GM23338 (cell line): ENCODE results near the gene TPST2. TPM values are rescaled to one million over a fixed set of nuclear protein-coding genes. Genes with fewer than 3 reads are reported as not detected.

Experiments used
- ATAC-seq: fragments of 200-7000 bp; cut with Tn5 transposase; 3 replicates; pipeline ENCODE4 v1.9.1; 2020
- DNase-seq: peaks from one replicate; pipeline ENCODE4 v3.0.0-alpha.2; 2015; ENCODE audit warnings: low spot score
- H2AFZ ChIP-seq: fragments of 200-600 bp; sonication (generic); 2 replicates; pipeline ENCODE4 v1.8.0; 2016; ENCODE audit warnings: antibody characterized with exemption, mild to moderate bottlenecking, moderate library complexity
- H3F3A ChIP-seq: fragments of 200-600 bp; sonication (generic); replicated peaks from 2 replicates; pipeline ENCODE4 v1.8.0; 2017; ENCODE audit warnings: antibody characterized with exemption, mixed run types, low read depth
- H3K27ac ChIP-seq: fragments of 200-600 bp; sonication (generic); 2 replicates; pipeline ENCODE4 v1.6.1; 2016; ENCODE audit warnings: low read depth
- H3K27me3 ChIP-seq: fragments of 200-600 bp; sonication (generic); 2 replicates; pipeline ENCODE4 v1.8.0; 2016; ENCODE audit warnings: mild to moderate bottlenecking, mixed run types, moderate library complexity; ENCODE audit not compliant: insufficient read depth
- H3K36me3 ChIP-seq: fragments of 200-600 bp; sonication (generic); 2 replicates; pipeline ENCODE4 v1.8.0; 2016; ENCODE audit warnings: mild to moderate bottlenecking; ENCODE audit not compliant: insufficient read depth
- H3K4me1 ChIP-seq: fragments of 200-600 bp; sonication (generic); 2 replicates; pipeline ENCODE4 v1.8.0; 2016; ENCODE audit warnings: mild to moderate bottlenecking, moderate library complexity; ENCODE audit not compliant: insufficient read depth
- H3K4me2 ChIP-seq: fragments of 200-600 bp; sonication (generic); 2 replicates; pipeline ENCODE4 v1.7.1; 2017; ENCODE audit warnings: mixed run types
- H3K4me3 ChIP-seq: fragments of 200-600 bp; sonication (generic); 2 replicates; pipeline ENCODE4 v1.6.1; 2016; ENCODE audit warnings: mixed run types
- H3K79me2 ChIP-seq: fragments of 200-600 bp; sonication (generic); replicated peaks from 2 replicates; pipeline ENCODE4 v1.8.0; 2017; ENCODE audit warnings: mild to moderate bottlenecking; ENCODE audit not compliant: insufficient read depth
- H3K9me2 ChIP-seq: fragments of 200-600 bp; sonication (generic); 2 replicates; pipeline ENCODE4 v1.8.0; 2017; ENCODE audit not compliant: insufficient read depth
- H4K20me1 ChIP-seq: fragments of 200-600 bp; sonication (generic); replicated peaks from 2 replicates; pipeline ENCODE4 v1.8.0; 2017; ENCODE audit warnings: mild to moderate bottlenecking; ENCODE audit not compliant: insufficient read depth
- H3K27ac Mint-ChIP-seq: 2 replicates; pipeline ENCODE4 v1.8.0; 2020; ENCODE audit warnings: inconsistent platforms, mild to moderate bottlenecking, moderate library complexity, mixed read lengths
- H3K27me3 Mint-ChIP-seq: 3 replicates; pipeline ENCODE4 v1.8.0; 2022; ENCODE audit warnings: low read depth, mild to moderate bottlenecking, moderate library complexity, mixed read lengths, inconsistent platforms; ENCODE audit not compliant: insufficient read depth, poor library complexity
- H3K36me3 Mint-ChIP-seq: 3 replicates; pipeline ENCODE4 v1.8.0; 2021; ENCODE audit warnings: low read depth, mild to moderate bottlenecking, inconsistent platforms, moderate library complexity, mixed read lengths
- H3K4me1 Mint-ChIP-seq: 3 replicates; pipeline ENCODE4 v1.8.0; 2020; ENCODE audit warnings: mild to moderate bottlenecking, inconsistent platforms, mixed read lengths
- H3K4me3 Mint-ChIP-seq: 3 replicates; pipeline ENCODE4 v1.8.0; 2021; ENCODE audit warnings: moderate library complexity, mild to moderate bottlenecking, inconsistent platforms, mixed read lengths
- H3K9me3 Mint-ChIP-seq: 3 replicates; pipeline ENCODE4 v1.8.0; 2020; ENCODE audit warnings: moderate library complexity, mild to moderate bottlenecking, inconsistent platforms, mixed read lengths
- CREB1 ChIP-seq: fragments of 250-450 bp; sonication (Bioruptor Pico); IDR thresholded peaks from 2 replicates; pipeline ENCODE4 v1.5.0; 2020; ENCODE audit warnings: low read depth, mild to moderate bottlenecking, moderate library complexity
- EZH2 ChIP-seq: fragments of 200-600 bp; sonication (generic); IDR thresholded peaks from one replicate; pipeline ENCODE4 v1.8.0; 2017; ENCODE audit warnings: antibody characterized with exemption, mild to moderate bottlenecking, low read depth; ENCODE audit not compliant: unreplicated experiment
- EZH2phosphoT487 ChIP-seq: fragments of 200-600 bp; sonication (generic); IDR thresholded peaks from one replicate; pipeline ENCODE4 v1.8.1; 2018; ENCODE audit warnings: antibody characterized with exemption; ENCODE audit not compliant: unreplicated experiment
- JUNB ChIP-seq: IDR thresholded peaks from one replicate; pipeline ENCODE4 v1.6.1; 2016; ENCODE audit warnings: antibody characterized with exemption; ENCODE audit not compliant: unreplicated experiment
- NANOG ChIP-seq: IDR thresholded peaks from 2 replicates; pipeline ENCODE4 v1.6.1; 2016; ENCODE audit warnings: antibody characterized with exemption, borderline replicate concordance
- POLR2AphosphoS5 ChIP-seq: IDR thresholded peaks from 2 replicates; pipeline ENCODE4 v1.6.1; 2016; ENCODE audit warnings: antibody characterized with exemption, low read depth
- STAT1 ChIP-seq: IDR thresholded peaks from one replicate; pipeline ENCODE4 v1.6.1; 2016; ENCODE audit warnings: antibody characterized with exemption; ENCODE audit not compliant: unreplicated experiment
- ZNF114 ChIP-seq: fragments of 250-450 bp; sonication (Bioruptor Pico); IDR thresholded peaks from 2 replicates; pipeline ENCODE4 v1.5.0; 2020; ENCODE audit warnings: mild to moderate bottlenecking, moderate library complexity
- ZNF331 ChIP-seq: fragments of 250-450 bp; sonication (Bioruptor Pico); IDR thresholded peaks from 2 replicates; pipeline ENCODE4 v1.5.0; 2020; ENCODE audit warnings: low read depth, mild to moderate bottlenecking, moderate library complexity
- polyA plus RNA-seq: library from polyadenylated mRNA; unstranded; fragments of >200 nt; fragmentation: Nextera tagmentation; extraction: Ambion mirVana; gene quantifications from 2 replicates; pipeline ENCODE4 v1.2.1, GENCODE V29; 2016
- total RNA-seq: library from RNA; depleted of rRNA; stranded (reverse); fragments of >200 nt; shearing (Covaris generic); gene quantifications from 2 replicates; pipeline ENCODE4 v1.2.3, GENCODE V29; 2014
- TF ChIP-seq, protein P1 (sequence below), 2 experiments: fragments of 200-600 bp in 1 of 2; sonication (generic) in 1 of 2; conservative IDR thresholded peaks; 2 replicates each; pipeline versions ENCODE4 v1.5.1 to v1.6.1; 2016 to 2017; ENCODE audit warnings: antibody characterized with exemption in 2 of 2, low read depth in 2 of 2, mild to moderate bottlenecking in 2 of 2, moderate library complexity in 1 of 2
- TF ChIP-seq, protein P2 (sequence below): IDR thresholded peaks from one replicate; pipeline ENCODE4 v1.6.1; 2018; ENCODE audit warnings: antibody characterized with exemption; ENCODE audit not compliant: unreplicated experiment
- TF ChIP-seq, protein P3 (sequence below): fragments of 250-450 bp; sonication (Bioruptor Pico); IDR thresholded peaks from 2 replicates; pipeline ENCODE4 v1.5.0; 2020; ENCODE audit warnings: mild to moderate bottlenecking, moderate library complexity

The TPST2 gene
- total and polyA plus RNA-seq, 2 experiments from 2014 or later = 37.9 to 127 TPM

DNA sequence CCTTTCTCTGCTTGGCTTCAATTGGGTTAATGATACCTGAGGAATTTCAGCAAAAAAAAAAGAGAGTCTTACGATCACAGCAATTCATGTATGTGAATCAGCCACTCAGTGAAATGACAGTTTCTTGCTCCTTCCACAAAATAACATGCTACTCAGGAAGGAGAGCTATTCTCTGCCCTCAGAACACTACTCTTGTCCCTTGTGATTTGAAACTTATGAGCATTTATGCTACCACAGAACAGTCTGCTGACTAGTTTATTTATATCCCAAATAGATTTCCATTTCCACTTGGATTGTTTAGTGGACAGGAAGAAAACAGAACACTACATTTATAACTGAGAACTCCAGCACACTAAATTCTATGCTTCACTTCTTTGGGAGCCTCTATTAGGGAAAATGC lies 86.2 kb downstream of the TPST2 start (continued):
- TF ChIP-seq, protein P1, sequence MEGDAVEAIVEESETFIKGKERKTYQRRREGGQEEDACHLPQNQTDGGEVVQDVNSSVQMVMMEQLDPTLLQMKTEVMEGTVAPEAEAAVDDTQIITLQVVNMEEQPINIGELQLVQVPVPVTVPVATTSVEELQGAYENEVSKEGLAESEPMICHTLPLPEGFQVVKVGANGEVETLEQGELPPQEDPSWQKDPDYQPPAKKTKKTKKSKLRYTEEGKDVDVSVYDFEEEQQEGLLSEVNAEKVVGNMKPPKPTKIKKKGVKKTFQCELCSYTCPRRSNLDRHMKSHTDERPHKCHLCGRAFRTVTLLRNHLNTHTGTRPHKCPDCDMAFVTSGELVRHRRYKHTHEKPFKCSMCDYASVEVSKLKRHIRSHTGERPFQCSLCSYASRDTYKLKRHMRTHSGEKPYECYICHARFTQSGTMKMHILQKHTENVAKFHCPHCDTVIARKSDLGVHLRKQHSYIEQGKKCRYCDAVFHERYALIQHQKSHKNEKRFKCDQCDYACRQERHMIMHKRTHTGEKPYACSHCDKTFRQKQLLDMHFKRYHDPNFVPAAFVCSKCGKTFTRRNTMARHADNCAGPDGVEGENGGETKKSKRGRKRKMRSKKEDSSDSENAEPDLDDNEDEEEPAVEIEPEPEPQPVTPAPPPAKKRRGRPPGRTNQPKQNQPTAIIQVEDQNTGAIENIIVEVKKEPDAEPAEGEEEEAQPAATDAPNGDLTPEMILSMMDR (conservative IDR thresholded peaks at IDR 0.05; ENCODE audit: low read depth in 2 of 2) = no peak
- TF ChIP-seq POLR2AphosphoS5 (no peak), CREB1 (CRISPR knock-in tag) (no peak), ZNF114 (no peak), ZNF331 (CRISPR knock-in tag) (no peak)

DNA sequence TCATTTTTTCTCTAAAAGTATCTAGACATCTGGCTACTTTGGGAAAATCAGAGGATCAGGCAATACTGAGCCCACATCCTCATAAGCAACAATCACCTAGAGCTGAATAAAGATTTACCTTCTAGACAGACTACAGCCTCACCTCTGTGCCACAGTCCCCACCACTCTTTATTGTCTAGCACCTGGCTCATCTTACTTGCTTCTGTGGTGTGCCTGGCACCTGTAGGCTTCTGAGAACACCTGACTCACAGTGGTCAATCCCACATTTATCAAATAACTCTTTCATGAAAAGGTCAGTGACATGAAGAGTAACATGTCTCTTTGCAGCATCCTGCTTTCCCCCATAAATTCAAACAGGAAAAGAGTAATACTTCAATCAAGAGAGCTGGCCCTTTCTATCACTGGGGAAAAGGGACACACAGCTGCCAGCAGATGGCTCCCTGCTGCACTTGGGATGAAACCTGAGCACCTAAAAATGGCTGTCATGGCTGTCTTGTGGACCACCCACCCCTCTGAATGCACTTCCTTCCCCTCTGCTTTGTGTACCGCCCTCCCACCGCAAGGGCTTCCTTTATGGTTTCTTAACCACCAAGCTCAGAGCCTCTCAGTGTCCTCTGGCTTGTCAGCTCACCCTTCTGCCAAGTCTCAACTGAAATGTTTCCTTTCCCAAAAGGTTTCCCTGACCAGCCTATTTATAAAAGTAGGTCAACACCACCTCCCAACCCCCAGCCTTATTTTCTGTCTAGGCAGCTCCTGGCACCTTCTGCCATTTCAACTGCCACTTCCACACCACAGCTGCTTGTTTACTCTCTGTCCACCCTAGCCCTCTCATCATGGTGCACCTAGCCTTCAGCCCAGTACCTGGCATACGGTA lies 87.0 kb downstream of the TPST2 start:
- Histone ChIP-seq H3K36me3 (peaks cover 64% of the 10 kb centered on the region), H2AFZ (no peak overlapping the region), H4K20me1 (peaks cover 3% of the 10 kb centered on the region; the same call in 1 of the 2 replicates), H3K9me2 (no peaks in the 10 kb centered on the region), H3K4me3 (no peak overlapping the region), H3K27ac (peak overlapping the region; percentile 76), H3K4me1 (no peaks in the 10 kb centered on the region; the same call in 1 of the 2 replicates), H3F3A (peaks cover 5% of the 10 kb centered on the region; the same call in 1 of the 2 replicates), H3K27me3 (no peaks in the 10 kb centered on the region), H3K79me2 (no peaks in the 10 kb centered on the region), H3K4me2 (no peak overlapping the region; the same call in 1 of the 2 replicates)
- peaks cover 83% of the 10 kb centered on the region for H3K36me3 Mint-ChIP-seq
- ATAC-seq (peak; percentile 98), DNase-seq (peak; percentile 90)
- H3K27ac Mint-ChIP-seq = peak overlapping the region; percentile 91
- peaks cover 10% of the 10 kb centered on the region for H3K4me1 Mint-ChIP-seq
- H3K27me3 Mint-ChIP-seq = peaks cover 3% of the 10 kb centered on the region
- H3K4me3 Mint-ChIP-seq = no peak overlapping the region
- H3K9me3 Mint-ChIP-seq = no peaks in the 10 kb centered on the region
- TF ChIP-seq JUNB (no peak), EZH2 (no peak), CREB1 (CRISPR knock-in tag) (0 out of 2 replicates have a peak, but pooled peaks have one; percentile 7), ZNF114 (no peak), EZH2phosphoT487 (no peak), POLR2AphosphoS5 (no peak), ZNF331 (CRISPR knock-in tag) (no peak), STAT1 (no peak), NANOG (no peak)
- TF ChIP-seq, protein P2, sequence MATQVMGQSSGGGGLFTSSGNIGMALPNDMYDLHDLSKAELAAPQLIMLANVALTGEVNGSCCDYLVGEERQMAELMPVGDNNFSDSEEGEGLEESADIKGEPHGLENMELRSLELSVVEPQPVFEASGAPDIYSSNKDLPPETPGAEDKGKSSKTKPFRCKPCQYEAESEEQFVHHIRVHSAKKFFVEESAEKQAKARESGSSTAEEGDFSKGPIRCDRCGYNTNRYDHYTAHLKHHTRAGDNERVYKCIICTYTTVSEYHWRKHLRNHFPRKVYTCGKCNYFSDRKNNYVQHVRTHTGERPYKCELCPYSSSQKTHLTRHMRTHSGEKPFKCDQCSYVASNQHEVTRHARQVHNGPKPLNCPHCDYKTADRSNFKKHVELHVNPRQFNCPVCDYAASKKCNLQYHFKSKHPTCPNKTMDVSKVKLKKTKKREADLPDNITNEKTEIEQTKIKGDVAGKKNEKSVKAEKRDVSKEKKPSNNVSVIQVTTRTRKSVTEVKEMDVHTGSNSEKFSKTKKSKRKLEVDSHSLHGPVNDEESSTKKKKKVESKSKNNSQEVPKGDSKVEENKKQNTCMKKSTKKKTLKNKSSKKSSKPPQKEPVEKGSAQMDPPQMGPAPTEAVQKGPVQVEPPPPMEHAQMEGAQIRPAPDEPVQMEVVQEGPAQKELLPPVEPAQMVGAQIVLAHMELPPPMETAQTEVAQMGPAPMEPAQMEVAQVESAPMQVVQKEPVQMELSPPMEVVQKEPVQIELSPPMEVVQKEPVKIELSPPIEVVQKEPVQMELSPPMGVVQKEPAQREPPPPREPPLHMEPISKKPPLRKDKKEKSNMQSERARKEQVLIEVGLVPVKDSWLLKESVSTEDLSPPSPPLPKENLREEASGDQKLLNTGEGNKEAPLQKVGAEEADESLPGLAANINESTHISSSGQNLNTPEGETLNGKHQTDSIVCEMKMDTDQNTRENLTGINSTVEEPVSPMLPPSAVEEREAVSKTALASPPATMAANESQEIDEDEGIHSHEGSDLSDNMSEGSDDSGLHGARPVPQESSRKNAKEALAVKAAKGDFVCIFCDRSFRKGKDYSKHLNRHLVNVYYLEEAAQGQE = no peak
- TF ChIP-seq, protein P3, sequence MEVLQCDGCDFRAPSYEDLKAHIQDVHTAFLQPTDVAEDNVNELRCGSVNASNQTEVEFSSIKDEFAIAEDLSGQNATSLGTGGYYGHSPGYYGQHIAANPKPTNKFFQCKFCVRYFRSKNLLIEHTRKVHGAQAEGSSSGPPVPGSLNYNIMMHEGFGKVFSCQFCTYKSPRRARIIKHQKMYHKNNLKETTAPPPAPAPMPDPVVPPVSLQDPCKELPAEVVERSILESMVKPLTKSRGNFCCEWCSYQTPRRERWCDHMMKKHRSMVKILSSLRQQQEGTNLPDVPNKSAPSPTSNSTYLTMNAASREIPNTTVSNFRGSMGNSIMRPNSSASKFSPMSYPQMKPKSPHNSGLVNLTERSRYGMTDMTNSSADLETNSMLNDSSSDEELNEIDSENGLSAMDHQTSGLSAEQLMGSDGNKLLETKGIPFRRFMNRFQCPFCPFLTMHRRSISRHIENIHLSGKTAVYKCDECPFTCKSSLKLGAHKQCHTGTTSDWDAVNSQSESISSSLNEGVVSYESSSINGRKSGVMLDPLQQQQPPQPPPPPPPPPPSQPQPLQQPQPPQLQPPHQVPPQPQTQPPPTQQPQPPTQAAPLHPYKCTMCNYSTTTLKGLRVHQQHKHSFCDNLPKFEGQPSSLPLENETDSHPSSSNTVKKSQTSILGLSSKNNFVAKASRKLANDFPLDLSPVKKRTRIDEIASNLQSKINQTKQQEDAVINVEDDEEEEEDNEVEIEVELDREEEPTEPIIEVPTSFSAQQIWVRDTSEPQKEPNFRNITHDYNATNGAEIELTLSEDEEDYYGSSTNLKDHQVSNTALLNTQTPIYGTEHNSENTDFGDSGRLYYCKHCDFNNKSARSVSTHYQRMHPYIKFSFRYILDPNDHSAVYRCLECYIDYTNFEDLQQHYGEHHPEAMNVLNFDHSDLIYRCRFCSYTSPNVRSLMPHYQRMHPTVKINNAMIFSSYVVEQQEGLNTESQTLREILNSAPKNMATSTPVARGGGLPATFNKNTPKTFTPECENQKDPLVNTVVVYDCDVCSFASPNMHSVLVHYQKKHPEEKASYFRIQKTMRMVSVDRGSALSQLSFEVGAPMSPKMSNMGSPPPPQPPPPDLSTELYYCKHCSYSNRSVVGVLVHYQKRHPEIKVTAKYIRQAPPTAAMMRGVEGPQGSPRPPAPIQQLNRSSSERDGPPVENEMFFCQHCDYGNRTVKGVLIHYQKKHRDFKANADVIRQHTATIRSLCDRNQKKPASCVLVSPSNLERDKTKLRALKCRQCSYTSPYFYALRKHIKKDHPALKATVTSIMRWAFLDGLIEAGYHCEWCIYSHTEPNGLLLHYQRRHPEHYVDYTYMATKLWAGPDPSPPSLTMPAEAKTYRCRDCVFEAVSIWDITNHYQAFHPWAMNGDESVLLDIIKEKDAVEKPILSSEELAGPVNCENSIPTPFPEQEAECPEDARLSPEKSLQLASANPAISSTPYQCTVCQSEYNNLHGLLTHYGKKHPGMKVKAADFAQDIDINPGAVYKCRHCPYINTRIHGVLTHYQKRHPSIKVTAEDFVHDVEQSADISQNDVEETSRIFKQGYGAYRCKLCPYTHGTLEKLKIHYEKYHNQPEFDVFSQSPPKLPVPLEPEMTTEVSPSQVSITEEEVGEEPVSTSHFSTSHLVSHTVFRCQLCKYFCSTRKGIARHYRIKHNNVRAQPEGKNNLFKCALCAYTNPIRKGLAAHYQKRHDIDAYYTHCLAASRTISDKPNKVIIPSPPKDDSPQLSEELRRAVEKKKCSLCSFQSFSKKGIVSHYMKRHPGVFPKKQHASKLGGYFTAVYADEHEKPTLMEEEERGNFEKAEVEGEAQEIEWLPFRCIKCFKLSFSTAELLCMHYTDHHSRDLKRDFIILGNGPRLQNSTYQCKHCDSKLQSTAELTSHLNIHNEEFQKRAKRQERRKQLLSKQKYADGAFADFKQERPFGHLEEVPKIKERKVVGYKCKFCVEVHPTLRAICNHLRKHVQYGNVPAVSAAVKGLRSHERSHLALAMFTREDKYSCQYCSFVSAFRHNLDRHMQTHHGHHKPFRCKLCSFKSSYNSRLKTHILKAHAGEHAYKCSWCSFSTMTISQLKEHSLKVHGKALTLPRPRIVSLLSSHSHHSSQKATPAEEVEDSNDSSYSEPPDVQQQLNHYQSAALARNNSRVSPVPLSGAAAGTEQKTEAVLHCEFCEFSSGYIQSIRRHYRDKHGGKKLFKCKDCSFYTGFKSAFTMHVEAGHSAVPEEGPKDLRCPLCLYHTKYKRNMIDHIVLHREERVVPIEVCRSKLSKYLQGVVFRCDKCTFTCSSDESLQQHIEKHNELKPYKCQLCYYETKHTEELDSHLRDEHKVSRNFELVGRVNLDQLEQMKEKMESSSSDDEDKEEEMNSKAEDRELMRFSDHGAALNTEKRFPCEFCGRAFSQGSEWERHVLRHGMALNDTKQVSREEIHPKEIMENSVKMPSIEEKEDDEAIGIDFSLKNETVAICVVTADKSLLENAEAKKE (CRISPR knock-in tag) = no peak
